Measurements from ENCODE around the gene ARHGEF37. TPM values are rescaled to one million over a fixed set of nuclear protein-coding genes. Genes with fewer than 3 reads are reported as not detected.

Gene ARHGEF37
- polyA plus RNA-seq, 4 donors, result 5.3 to 6.9 (median 5.8) TPM

DNA sequence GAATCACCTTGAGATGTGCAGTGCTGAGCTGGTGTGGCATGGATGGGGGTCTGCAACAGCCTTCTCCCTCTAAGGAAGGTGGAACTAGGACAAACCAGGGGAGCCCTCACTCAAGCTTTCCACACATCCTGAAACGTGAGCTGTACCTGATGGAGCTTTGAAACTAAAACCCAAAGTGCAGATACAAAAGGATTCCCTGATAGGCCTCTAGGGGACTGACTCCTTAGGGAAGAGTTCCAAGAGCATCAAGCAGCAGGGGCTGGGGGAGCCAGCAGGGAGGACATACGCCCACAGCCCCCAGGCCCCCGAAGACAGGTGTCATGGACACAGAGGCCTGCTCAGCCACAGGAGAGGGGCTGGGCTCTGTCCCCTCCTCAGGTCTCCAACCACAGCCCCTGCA lies 17.7 kb downstream of the ARHGEF37 start:
- DNase-seq (ENCODE audit: low read depth in 4 of 4, low spot score in 3 of 4), result no peak

DNA sequence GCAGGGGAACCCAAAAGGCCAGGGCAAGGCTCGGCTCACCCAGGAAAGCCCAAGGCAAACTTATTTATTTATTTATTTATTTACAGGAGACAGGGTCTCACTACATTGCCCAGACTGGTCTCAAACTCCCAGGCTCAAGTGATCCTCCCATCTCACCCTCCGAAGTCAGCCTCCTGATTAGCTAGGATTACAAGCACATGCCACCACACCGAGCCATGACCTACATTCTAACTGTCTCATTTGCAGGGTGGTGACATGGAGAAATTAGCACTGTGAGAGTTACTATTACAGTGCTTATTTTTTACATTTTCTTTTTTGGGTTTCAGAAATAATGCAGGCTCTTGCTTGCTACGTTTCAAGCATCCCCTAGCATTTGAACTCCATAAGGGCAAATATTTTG lies 18.1 kb downstream of the ARHGEF37 start:
- no peak for DNase-seq (ENCODE audit: low read depth in 4 of 4, low spot score in 3 of 4)

DNA sequence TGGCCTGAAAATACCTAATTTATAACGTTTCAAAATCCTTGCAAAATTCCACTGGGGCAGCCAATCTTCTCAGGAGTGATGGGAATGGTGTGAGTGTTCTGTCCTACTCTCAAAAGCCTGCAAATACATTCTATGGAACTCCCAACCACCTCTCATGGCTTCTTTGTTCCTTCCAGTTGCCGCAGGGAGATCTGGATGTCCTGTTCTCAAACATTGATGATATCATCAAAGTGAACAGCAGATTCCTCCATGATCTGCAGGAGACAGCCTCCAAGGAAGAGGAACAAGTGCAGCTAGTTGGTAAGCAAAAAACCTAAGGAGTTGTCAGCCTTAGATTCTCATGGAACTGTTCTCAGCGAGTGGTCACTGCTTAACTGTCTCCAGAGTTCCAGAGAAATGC lies 19.6 kb downstream of the ARHGEF37 start:
- DNase-seq (ENCODE audit: low read depth in 4 of 4, low spot score in 3 of 4), result no peak

DNA sequence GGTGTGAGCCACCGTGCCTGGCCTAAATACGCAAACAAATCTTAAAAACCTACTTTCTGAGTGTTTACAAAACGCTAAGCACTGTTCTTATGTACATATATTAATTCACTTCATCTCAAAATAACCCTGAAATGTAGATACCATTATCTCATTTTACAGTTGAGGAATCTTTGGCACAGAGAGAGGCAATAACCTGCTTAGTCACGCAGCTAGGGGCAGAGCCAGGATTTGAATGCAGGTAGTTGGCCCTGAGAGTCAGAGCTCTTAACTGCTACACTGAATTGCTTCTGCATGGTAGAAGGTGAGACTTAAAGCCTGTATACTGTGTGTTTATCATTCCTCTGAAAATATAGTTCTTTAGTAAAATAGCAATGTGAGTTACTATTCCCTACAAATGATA lies 21.9 kb downstream of the ARHGEF37 start:
- DNase-seq (ENCODE audit: low read depth in 4 of 4, low spot score in 3 of 4), result no peak

DNA sequence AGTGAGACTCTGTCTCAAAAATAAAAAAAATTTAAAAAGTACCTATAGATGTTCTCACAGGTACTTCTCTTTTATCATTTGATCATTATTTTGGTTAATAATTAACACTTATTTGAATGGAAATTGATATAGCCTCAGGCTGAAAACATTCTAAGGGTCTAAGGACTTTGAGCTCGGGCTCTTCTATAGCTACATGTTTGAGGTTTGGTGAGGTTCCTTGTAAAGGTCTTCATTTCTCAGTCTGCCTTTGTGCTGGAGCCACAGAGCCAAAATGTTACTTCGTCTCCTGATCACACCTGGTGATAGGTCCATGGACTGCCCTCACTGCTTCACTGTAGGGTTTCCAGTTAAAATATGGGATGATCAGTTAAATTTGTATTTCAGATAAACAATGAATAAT lies 22.6 kb downstream of the ARHGEF37 start:
- no peak for DNase-seq (ENCODE audit: low read depth in 4 of 4, low spot score in 3 of 4)

DNA sequence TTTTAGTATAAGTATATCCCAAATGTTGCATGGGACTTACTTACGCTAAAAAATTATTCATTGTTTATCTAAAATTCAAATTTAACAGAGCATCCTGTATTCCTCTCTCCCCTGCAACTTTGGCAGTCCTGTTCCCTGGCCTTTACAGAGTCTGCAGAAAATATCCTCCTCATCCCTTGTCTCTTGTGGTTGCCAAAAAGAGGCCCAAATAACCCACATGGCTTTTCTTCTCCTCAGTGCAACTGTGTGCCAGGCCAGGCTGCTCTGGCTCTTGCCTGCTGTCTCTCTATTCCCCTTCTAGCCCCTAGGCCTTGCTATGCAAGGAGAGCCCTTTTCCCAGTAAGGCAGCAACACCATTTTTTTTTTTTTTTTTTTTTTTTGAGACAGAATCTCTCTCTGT lies 23.0 kb downstream of the ARHGEF37 start:
- DNase-seq (ENCODE audit: low read depth in 4 of 4, low spot score in 3 of 4), result no peak

DNA sequence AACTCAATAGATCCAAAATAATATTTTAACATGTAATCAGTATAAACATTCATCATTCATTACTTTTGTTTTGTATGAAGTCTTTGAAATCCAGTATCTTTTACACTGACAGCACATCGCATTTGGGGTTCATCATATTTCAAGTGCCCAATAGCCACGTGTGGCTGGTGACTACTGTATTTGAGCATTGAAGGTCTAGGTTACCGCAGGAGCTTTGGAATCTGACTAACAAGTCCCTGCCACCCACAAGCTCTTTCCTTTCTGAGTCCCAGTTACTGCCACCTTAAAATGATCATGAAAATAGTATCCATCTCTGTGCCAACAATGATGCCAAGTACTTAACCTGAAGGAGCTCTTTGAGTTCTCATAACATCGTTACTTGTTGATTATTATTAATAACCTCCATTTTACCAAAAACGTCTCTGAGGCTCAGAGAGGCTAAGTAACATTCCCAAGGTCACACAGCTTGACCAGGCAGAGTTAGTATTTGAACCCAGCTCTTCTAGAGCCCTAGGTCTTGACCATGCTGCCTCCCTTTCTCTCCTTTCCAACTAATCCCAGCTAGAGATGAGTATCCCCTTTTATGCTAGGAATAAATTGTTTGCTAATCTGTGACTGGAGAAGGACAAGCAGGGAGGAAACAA lies 24.2 kb downstream of the ARHGEF37 start:
- no peak for DNase-seq (ENCODE audit: low read depth in 4 of 4, low spot score in 3 of 4)

DNA sequence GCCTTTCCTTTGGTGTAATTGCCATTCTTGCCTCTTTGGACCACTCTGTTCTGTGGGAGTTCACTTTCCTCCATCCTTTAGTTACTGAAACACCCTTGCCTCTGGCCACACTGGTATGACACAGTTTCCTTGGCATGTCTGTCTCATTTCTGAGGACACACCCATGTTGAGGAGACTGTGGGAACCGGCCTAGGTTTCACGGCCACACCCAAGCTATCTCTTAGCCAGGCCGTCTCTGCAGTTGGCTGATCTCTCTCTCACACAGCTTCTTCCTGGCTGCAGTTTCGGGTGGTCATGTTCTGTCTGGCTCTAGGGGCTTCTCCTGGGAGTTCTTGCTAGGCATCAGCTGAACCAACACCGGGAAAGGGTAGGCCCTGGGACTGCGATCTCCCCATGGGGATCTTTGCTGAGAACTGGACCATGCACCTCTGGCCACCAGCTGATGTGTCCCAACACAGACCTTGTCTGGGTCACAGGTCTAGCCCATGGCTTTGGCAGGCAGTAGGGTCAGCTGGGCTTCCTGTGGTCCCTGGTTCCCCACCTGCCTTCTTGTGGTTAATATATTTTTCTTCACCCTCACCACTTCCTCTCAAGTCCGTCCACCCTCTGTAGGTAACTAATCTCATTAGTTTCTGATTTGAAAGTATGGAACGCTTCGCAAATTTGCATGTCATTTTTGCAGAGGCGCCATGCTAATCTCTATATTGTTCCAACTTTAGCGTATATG lies 24.9 kb downstream of the ARHGEF37 start:
- no peak for DNase-seq (ENCODE audit: low read depth in 4 of 4, low spot score in 3 of 4)

DNA sequence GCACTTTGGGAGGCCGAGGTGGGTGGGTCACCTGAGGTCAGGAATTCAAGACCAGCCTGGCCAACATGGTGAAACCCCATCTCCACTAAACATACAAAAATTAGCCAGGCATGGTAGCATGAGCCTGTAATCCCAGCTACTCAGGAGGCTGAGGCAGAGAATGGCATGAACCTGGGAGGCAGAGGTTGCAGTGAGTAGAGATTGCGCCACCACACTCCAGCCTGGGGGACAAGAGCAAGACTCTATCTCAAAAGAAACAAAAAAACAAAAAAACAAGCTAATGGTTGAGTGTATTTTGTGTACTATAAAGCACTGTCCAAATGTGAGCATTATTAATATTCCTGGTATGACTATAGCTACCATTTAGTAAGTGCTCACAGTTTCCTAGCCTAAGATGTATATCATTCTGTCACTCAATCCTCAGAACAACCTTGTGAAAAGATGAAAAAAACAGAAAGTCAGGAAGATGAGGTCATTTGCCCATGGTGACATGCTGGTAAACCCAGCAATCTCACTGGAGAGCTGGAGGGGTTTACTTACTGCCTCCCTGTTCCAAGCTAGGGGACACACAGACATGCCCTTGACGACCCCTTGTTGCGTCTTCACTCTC lies 27.7 kb downstream of the ARHGEF37 start:
- no peak for DNase-seq (ENCODE audit: low read depth in 4 of 4, low spot score in 3 of 4)

DNA sequence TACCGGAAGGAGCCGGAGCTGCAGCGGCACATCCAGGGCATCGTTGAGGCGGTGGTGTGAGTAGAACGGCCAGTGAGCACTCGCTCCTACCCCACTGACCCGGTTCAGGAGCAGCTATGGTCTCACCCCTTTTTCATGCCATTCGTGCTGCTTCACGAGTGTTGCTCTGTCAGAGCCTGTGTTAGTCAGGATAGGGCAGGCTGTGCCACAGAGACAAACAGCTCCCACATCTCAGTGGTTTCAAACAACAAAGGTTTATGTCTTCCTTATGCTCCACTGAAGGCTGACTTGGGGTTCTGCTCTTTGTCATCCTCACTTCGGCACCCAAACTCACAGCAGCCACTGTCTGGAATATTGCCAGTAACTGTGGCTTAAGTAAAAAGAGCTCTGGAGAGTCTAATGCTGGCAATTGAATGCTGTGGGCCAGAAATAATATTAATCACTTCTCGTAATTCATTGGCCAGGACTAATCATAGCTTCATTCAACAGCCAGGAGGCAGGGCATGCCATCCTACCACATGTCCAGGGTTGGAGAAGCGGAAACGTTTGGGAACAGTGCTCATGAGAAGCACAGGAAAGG lies 28.4 kb downstream of the ARHGEF37 start:
- DNase-seq (ENCODE audit: low read depth in 4 of 4, low spot score in 3 of 4), result no peak

DNA sequence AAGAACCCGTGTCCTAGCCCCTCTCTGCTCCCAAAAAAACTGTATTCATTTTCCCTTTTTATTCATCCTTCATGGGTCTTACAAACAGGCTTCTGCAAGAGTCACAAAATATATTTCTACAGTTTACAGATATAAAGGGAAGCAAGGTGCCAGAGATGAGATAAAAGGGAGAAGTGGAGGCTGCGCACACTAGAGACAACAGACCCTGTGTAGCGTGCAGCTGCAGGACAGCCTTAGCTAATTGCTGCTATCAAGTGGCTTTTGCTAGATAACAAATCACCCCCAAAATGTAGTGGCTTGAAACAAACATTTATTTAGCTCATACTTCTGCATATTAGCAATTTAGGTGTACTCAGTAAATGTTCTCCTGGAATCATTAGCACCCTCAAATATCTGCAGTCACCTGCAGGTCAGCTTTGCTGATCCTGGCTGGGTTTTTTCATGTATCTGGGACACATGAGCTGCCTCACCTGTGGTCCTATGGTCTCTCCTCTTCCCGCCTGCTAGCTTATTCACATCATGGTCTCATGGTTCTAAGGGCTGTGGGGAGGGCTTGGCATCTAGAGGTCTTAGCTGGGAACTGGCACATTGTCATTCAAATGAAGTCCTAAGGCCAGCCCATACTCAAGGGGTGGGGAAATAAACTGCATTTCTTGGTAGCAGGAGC lies 29.4 kb downstream of the ARHGEF37 start:
- no peak for DNase-seq (ENCODE audit: low read depth in 4 of 4, low spot score in 3 of 4)

DNA sequence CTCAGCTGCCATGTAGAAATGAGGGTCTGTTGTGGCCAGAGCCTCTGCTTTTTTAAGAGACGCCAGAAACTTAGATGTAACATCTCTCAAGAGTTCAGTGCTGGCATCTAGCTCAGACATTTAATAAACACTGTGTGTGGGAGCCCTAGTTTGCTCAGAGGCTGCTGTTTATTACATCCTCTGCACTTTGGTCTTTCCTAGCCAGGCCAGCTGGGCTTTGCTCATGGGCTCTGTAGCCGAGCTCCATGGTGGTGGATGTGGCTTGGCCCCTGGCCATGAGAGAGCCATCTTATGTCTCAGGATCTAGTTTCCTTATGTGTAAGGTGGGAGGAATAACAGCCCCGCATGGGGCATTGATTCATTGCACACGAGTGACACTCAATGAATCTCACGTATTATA lies 30.0 kb downstream of the ARHGEF37 start:
- no peak for DNase-seq (ENCODE audit: low read depth in 4 of 4, low spot score in 3 of 4)

DNA sequence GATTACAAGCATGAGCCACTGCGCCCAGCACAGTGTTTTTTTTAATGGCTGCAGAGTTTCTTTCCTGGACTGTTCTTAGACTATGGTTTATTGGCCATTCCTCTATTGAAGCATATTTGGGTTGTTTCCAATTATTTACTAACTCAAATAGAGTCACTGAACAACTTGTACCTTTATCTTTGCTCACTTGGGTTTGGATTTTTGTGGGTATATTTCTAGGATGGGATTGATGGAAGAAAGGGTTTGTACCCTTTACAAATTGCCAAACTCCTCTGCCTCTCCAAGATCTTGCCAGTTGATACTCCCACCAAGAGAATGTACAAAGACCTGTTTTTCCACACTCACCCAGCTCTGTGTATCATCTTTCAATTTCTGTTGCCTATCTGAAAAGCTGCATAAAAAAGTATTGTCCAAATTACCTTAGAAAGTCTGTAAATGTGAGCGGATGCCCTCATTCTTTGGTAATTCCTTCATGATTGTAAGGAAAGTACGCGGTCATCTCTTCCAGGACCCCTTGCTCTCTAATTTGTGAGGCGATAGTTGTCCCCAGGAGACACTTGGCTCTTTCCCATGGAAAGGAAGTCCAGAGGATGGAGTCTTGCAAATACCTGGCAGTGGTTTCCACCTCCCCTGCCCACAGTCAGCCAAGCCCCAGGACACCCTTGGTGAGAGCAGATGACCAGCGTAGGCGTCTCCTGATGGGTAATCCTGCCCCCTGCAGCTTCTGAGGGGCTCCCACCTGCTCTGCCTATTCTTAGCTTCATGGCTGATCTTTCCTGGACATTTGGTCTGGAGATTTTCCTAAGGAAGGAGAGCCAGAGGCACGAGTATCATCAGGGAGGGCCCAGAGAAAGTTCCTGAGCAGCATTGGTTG lies 33.0 kb downstream of the ARHGEF37 start:
- no peak for DNase-seq (ENCODE audit: low read depth in 4 of 4, low spot score in 3 of 4)

DNA sequence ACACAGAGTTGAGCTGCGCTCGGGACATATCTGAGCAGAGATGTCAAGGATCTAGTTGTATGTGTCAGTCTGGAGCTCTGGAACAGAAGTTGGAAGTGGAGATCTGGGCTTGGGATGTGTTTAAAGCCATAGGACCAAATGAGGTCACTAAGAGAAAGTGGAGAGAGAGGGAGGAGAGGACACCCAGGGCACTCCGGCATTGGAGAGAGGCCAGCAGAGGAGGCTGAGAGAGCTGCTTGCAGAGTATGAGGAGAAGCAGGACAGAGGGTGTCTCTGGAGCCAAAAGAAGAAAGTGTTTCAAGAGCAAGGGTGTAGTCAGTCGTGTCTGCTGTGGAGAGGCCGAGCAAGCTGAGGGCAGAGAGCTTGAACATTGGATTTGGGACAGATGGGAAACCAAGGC lies 34.7 kb downstream of the ARHGEF37 start:
- no peak for DNase-seq (ENCODE audit: low read depth in 4 of 4, low spot score in 3 of 4)

DNA sequence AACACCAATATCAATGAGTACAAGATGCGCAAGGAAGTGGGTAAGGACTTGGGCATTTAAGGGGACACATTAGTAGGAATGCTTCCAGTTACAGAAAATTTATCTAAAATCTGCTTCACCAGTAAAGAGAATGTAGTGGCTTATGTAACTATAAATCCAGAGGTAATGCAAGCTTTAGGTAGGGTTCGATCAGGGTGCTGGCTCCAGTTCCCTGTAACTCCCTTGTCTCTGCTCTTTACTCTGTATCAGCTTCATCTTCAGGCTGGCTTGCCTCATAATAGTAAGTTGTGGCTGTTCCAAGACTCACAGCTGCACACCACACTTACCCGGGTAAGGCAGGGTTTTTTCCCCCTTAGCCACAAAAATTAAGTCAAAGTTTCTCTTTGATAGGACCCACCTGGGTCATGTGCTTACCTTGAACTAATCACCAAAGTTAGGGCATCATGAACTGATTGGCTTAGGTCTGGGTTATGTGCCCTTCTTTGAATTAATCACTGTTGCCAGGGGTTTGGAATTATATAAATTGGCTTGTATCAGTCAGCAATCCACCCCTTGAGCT lies 35.5 kb downstream of the ARHGEF37 start:
- DNase-seq (ENCODE audit: low read depth in 4 of 4, low spot score in 3 of 4), result no peak

DNA sequence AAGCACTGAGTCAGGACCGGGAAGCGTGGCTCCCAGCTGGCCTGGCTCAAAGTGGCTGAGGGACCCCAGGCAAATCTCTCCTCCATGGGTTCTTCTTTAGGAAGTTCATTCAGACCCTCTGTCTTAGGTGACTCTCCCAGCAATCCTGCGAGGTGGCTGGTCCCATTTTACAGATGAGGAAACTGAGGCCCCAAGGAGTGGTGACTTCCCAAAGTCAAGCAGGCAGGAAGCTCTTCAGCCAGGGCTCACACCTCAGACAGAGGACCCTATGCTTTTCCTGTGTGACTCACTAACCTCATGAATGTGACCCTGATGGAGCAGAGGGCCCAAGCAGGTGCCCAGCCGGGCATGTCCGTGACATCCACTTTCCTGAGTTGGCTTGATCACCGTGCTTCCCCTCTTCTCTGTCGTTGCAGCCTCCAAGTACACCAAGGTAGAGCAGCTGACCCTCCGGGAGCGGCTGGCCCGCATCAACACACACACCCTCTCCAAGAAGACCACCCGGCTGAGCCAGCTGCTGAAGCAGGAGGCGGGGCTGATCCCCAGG lies 36.5 kb downstream of the ARHGEF37 start:
- no peak for DNase-seq (ENCODE audit: low read depth in 4 of 4, low spot score in 3 of 4)

DNA sequence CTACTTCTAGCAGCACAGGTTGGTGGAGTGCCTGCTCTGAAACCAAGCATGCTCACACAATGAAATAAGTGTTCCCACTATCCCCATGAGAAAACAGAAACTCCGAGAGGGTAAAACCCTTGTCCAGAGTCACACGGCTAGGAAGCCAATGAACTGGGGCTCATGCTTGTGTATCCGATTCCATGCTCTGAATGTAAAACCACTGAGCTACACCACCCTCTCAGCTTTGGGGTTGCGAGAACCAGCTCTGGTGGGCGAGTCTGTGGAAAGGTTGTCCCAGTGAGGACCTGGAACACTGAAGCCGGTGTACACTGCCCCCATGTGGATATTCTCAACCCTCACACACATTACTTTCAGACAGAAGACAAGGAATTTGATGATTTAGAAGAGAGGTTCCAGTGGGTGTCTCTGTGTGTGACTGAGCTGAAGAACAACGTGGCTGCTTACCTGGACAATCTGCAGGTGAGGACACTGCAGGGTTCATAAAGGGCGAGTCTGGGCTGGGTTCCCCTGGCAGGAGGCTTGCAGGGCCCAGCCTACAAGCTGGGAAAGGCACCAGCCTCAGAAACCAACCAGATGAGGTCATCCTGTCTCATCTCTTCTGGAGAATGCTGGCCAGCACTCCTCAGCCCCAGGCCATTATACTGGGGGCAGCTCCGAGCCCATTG lies 37.4 kb downstream of the ARHGEF37 start:
- no peak for DNase-seq (ENCODE audit: low read depth in 4 of 4, low spot score in 3 of 4)

DNA sequence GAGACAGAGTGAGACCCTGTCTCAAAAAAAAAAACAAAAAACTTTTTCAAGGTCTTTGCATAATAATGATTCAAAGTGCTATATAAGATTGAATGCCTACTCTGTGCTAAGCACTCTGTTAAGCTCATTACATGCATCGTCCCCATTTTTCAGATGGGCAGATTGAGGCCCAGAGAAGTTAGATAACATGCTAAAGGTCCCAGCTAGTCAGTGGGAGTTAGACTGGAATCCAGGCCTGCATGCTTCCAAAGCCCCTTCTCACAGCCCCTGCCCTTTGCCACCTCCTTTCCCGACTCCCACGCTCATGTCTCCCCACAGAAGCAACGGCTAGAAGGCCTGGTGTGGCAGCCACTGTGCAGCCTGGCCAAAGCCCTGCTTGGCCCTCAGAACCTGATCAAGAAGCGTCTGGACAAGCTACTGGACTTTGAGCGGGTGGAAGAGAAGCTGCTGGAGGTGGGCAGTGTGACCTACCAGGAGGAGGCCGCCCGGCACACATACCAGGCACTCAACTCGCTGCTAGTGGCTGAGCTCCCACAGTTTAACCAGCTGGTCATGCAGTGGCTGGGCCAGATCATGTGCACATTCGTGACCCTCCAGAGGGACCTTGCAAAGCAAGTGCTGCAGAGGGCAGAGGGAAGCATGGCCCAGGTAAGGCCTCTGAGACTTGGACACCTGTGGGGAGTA lies 40.3 kb downstream of the ARHGEF37 start:
- no peak for DNase-seq (ENCODE audit: low read depth in 4 of 4, low spot score in 3 of 4)

DNA sequence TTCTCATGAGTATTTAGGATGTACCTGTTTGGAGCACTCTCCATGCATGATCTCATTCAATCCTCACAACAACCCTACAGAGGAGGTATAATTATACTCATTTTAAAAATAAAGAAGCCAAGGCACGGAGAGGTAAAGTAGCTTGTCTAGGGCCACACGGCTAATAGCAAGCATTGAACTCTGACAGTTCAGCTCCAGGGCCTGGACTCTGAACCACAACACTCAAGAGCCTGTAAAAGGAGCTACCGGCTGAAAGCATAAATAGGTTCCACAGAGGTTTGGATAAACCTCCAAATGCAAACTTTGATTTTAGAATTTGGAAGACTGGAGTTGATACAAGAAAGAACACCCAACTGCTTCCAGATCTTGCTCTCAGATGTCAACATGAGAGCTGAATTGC lies 41.2 kb downstream of the ARHGEF37 start:
- no peak for DNase-seq (ENCODE audit: low read depth in 4 of 4, low spot score in 3 of 4)

All from right renal pelvis (tissue), 4 donors.